ENCODE results near the gene LPP.

GRCh38 chr3:188583341-188584161, 429.6 kb downstream of the LPP start:
- TF ChIP-seq ZNF384 (IDR thresholded peaks at IDR 0.05) = no peak
- TF ChIP-seq PKNOX1 (IDR thresholded peaks at IDR 0.05) = no peak
- TF ChIP-seq TARDBP (IDR thresholded peaks at IDR 0.05) = no peak
- TF ChIP-seq FOXM1 (IDR thresholded peaks at IDR 0.05; ENCODE audit: borderline replicate concordance) = no peak
- no peak for TF ChIP-seq SUZ12 (IDR thresholded peaks at IDR 0.05)
- no peak for TF ChIP-seq HDGF (IDR thresholded peaks at IDR 0.05; ENCODE audit: borderline replicate concordance)
- TF ChIP-seq BHLHE40 (IDR thresholded peaks at IDR 0.05; ENCODE audit: borderline replicate concordance) = no peak
- no peak for TF ChIP-seq SP1 (IDR thresholded peaks at IDR 0.05)
